T-helper 1 cell treated with Interleukin-12 subunit alpha and Interleukin-12 subunit beta and Interleukin-4 antibody, amounts not matched to agents 30 μg/mL and 1 μg/mL, for 36 hours (primary cell): ENCODE results near the gene C4orf54.

Experiments used
- H3K27ac Mint-ChIP-seq: one replicate; pipeline ENCODE4 v1.8.0; 2021; ENCODE audit warnings: mild to moderate bottlenecking, mixed read lengths
- H3K27me3 Mint-ChIP-seq: one replicate; pipeline ENCODE4 v1.8.0; 2021; ENCODE audit warnings: low read depth, mixed read lengths
- H3K36me3 Mint-ChIP-seq: one replicate; pipeline ENCODE4 v1.8.0; 2021; ENCODE audit warnings: low read depth, mixed read lengths
- H3K4me1 Mint-ChIP-seq: one replicate; pipeline ENCODE4 v1.8.0; 2021; ENCODE audit warnings: low read depth, mixed read lengths
- H3K4me3 Mint-ChIP-seq: one replicate; pipeline ENCODE4 v1.8.0; 2021; ENCODE audit warnings: mild to moderate bottlenecking, moderate library complexity, mixed read lengths
- H3K9me3 Mint-ChIP-seq: one replicate; pipeline ENCODE4 v1.8.0; 2021; ENCODE audit warnings: mixed read lengths

C4orf54 gene

GRCh38 chr4:99617374-99617773 lies 40.3 kb downstream of the C4orf54 start:
- Mint-ChIP-seq H3K4me3 (no peak overlapping the region), H3K4me1 (no peaks in the 10 kb centered on the region), H3K27ac (no peak overlapping the region), H3K36me3 (no peaks in the 10 kb centered on the region), H3K27me3 (peaks cover 3% of the 10 kb centered on the region), H3K9me3 (no peaks in the 10 kb centered on the region)

GRCh38 chr4:99615170-99615820 lies 42.3 kb downstream of the C4orf54 start:
- H3K36me3 Mint-ChIP-seq = no peaks in the 10 kb centered on the region
- H3K4me1 Mint-ChIP-seq = no peaks in the 10 kb centered on the region
- peaks cover 3% of the 10 kb centered on the region for H3K27me3 Mint-ChIP-seq
- H3K27ac Mint-ChIP-seq = no peak overlapping the region
- no peaks in the 10 kb centered on the region for H3K9me3 Mint-ChIP-seq
- H3K4me3 Mint-ChIP-seq = no peak overlapping the region

- H3K27ac Mint-ChIP-seq = no peak overlapping the region
- H3K4me3 Mint-ChIP-seq = no peak overlapping the region
- peaks cover 3% of the 10 kb centered on the region for H3K27me3 Mint-ChIP-seq
- no peaks in the 10 kb centered on the region for H3K4me1 Mint-ChIP-seq
- no peaks in the 10 kb centered on the region for H3K36me3 Mint-ChIP-seq
- H3K9me3 Mint-ChIP-seq = no peaks in the 10 kb centered on the region
Measured at GRCh38 chr4:99614491-99614890, 43.1 kb downstream of the C4orf54 start.

GRCh38 chr4:99612704-99613103 lies 44.9 kb downstream of the C4orf54 start:
- no peak overlapping the region for H3K4me3 Mint-ChIP-seq

GRCh38 chr4:99612281-99612680 lies 45.3 kb downstream of the C4orf54 start:
- no peak overlapping the region for H3K4me3 Mint-ChIP-seq
- H3K9me3 Mint-ChIP-seq = no peaks in the 10 kb centered on the region
- H3K36me3 Mint-ChIP-seq = no peaks in the 10 kb centered on the region
- no peaks in the 10 kb centered on the region for H3K4me1 Mint-ChIP-seq
- peaks cover 3% of the 10 kb centered on the region for H3K27me3 Mint-ChIP-seq
- H3K27ac Mint-ChIP-seq = no peak overlapping the region

More at GRCh38 chr4:99612704-99613103, 44.9 kb downstream of the C4orf54 start:
- H3K9me3 Mint-ChIP-seq = no peaks in the 10 kb centered on the region
- H3K36me3 Mint-ChIP-seq = no peaks in the 10 kb centered on the region
- H3K27me3 Mint-ChIP-seq = peaks cover 3% of the 10 kb centered on the region
- H3K4me1 Mint-ChIP-seq = no peaks in the 10 kb centered on the region
- H3K27ac Mint-ChIP-seq = no peak overlapping the region

GRCh38 chr4:99610605-99611175 lies 46.9 kb downstream of the C4orf54 start:
- Mint-ChIP-seq H3K9me3 (no peaks in the 10 kb centered on the region), H3K4me1 (no peaks in the 10 kb centered on the region), H3K36me3 (no peaks in the 10 kb centered on the region), H3K4me3 (no peak overlapping the region), H3K27me3 (peaks cover 5% of the 10 kb centered on the region), H3K27ac (no peak overlapping the region)

GRCh38 chr4:99608417-99608816 lies 49.2 kb downstream of the C4orf54 start:
- Mint-ChIP-seq H3K9me3 (no peaks in the 10 kb centered on the region), H3K27me3 (peaks cover 18% of the 10 kb centered on the region), H3K4me3 (no peak overlapping the region), H3K36me3 (no peaks in the 10 kb centered on the region), H3K27ac (no peak overlapping the region), H3K4me1 (no peaks in the 10 kb centered on the region)
